Liver (tissue), 9 donors: ENCODE measurements around the gene PRSS22. TPM values are rescaled to one million over a fixed set of nuclear protein-coding genes. Genes with fewer than 3 reads are reported as not detected.

Experiments used
- DNase-seq: peaks from one replicate; pipeline ENCODE4 v3.0.0-alpha.2; 2017; ENCODE audit warnings: low spot score
- H3K27ac ChIP-seq, 2 donors: one replicate each; pipeline ENCODE4 v1.7.0; 2013; ENCODE audit warnings: inconsistent platforms in 2 of 2, low read length in 2 of 2, control low read depth in 1 of 2, low read depth in 1 of 2, mild to moderate bottlenecking in 1 of 2
- H3K27me3 ChIP-seq, 4 donors: one replicate each; pipeline versions ENCODE4 v1.6.1 to v1.7.0; 2013; ENCODE audit warnings: low read length in 3 of 4, inconsistent platforms in 1 of 4, mild to moderate bottlenecking in 1 of 4, moderate library complexity in 1 of 4; ENCODE audit not compliant: control insufficient read depth in 4 of 4, insufficient read depth in 4 of 4
- H3K36me3 ChIP-seq, 4 donors: one replicate each; pipeline versions ENCODE4 v1.6.1 to v1.7.0; 2013; ENCODE audit warnings: low read length in 3 of 4, mild to moderate bottlenecking in 3 of 4, low read depth in 1 of 4, moderate library complexity in 1 of 4; ENCODE audit not compliant: control insufficient read depth in 4 of 4, insufficient read depth in 3 of 4
- H3K4me1 ChIP-seq, 4 donors: one replicate each; pipeline versions ENCODE4 v1.6.1 to v1.7.0; 2013; ENCODE audit warnings: low read length in 3 of 4, mild to moderate bottlenecking in 3 of 4, moderate library complexity in 1 of 4; ENCODE audit not compliant: control insufficient read depth in 4 of 4, insufficient read depth in 4 of 4
- H3K4me3 ChIP-seq, 3 donors: one replicate each; pipeline versions ENCODE4 v1.6.1 to v1.7.0; 2013; ENCODE audit warnings: low read length in 3 of 3, control low read depth in 1 of 3, low read depth in 1 of 3, mild to moderate bottlenecking in 1 of 3
- H3K9ac ChIP-seq, 2 donors: one replicate each; pipeline ENCODE4 v1.7.0; 2013; ENCODE audit warnings: low read length in 2 of 2, mild to moderate bottlenecking in 2 of 2, moderate library complexity in 2 of 2, control low read depth in 1 of 2, low read depth in 1 of 2
- H3K9me3 ChIP-seq, 4 donors: one replicate each; pipeline versions ENCODE4 v1.6.1 to v1.7.0; 2013; ENCODE audit warnings: low read length in 3 of 4; ENCODE audit not compliant: control insufficient read depth in 4 of 4
- FOXA1 ChIP-seq: IDR thresholded peaks from 2 replicates; pipeline ENCODE4 v1.6.1; 2016; ENCODE audit warnings: antibody characterized with exemption
- FOXA2 ChIP-seq: IDR thresholded peaks from 2 replicates; pipeline ENCODE4 v1.6.1; 2016; ENCODE audit warnings: antibody characterized with exemption
- GABPA ChIP-seq, 2 donors: IDR thresholded peaks in 1 of 2; conservative IDR thresholded peaks in 1 of 2; 2 replicates each; pipeline ENCODE4 v1.6.1; 2016; ENCODE audit warnings: antibody characterized with exemption in 2 of 2, mild to moderate bottlenecking in 1 of 2, moderate library complexity in 1 of 2
- HNF4A ChIP-seq, 2 donors: conservative IDR thresholded peaks; 2 replicates each; pipeline ENCODE4 v1.6.1; 2016; ENCODE audit warnings: antibody characterized with exemption in 2 of 2, mild to moderate bottlenecking in 2 of 2
- HNF4G ChIP-seq: IDR thresholded peaks from 2 replicates; pipeline ENCODE4 v1.6.1; 2016; ENCODE audit warnings: antibody characterized with exemption
- MAX ChIP-seq: IDR thresholded peaks from 2 replicates; pipeline ENCODE4 v1.6.1; 2016; ENCODE audit warnings: antibody characterized with exemption
- NR2F2 ChIP-seq: IDR thresholded peaks from 2 replicates; pipeline ENCODE4 v1.6.1; 2016; ENCODE audit warnings: antibody characterized with exemption
- RAD21 ChIP-seq, 2 donors: IDR thresholded peaks; 2 replicates each; pipeline ENCODE4 v1.6.1; 2016; ENCODE audit warnings: antibody characterized with exemption in 2 of 2, mild to moderate bottlenecking in 2 of 2
- RXRA ChIP-seq, 2 donors: IDR thresholded peaks; 2 replicates each; pipeline ENCODE4 v1.6.1; 2017 to 2018; ENCODE audit warnings: antibody characterized with exemption in 2 of 2, mild to moderate bottlenecking in 1 of 2
- SP1 ChIP-seq: IDR thresholded peaks from 2 replicates; pipeline ENCODE4 v1.6.1; 2018; ENCODE audit warnings: antibody characterized with exemption, mild to moderate bottlenecking
- TAF1 ChIP-seq: conservative IDR thresholded peaks from 2 replicates; pipeline ENCODE4 v1.6.1; 2016; ENCODE audit warnings: antibody characterized with exemption, mild to moderate bottlenecking
- ZBTB33 ChIP-seq: IDR thresholded peaks from 2 replicates; pipeline ENCODE4 v1.6.1; 2016; ENCODE audit warnings: antibody characterized with exemption
- WGBS: extraction: QIAGEN DNeasy Blood & Tissue Kit; methylation state at CpG from one replicate; pipeline ENCODE4 v1.1.7; 2013; 5-methylcytosine and 5-hydroxymethylcytosine counted together
- polyA plus RNA-seq, 2 donors: library from polyadenylated mRNA; stranded (reverse) in 1 of 2; unstranded in 1 of 2; fragments of 200-250 nt in 1 of 2; fragments of >200 nt in 1 of 2; fragmentation: Nextera tagmentation in 1 of 2; extraction: Ambion mirVana in 1 of 2; gene quantifications; one replicate each; pipeline versions ENCODE4 v1.2.1 to v1.2.3, GENCODE V29; 2013 to 2015
- total RNA-seq, 2 donors: library from RNA; depleted of rRNA; stranded (reverse); fragments of >200 nt; gene quantifications; one replicate each; pipeline ENCODE4 v1.2.3, GENCODE V29; 2014
- TF ChIP-seq, protein P1 (sequence below): fragments of 150-350 bp; IDR thresholded peaks from 2 replicates; pipeline ENCODE4 v1.5.1; 2017; ENCODE audit warnings: improper control_type of control experiment, low read depth, low read length; ENCODE audit not compliant: missing input control
- TF ChIP-seq, protein P2 (sequence below): IDR thresholded peaks from 2 replicates; pipeline ENCODE4 v1.6.1; 2016; ENCODE audit warnings: antibody characterized with exemption, mild to moderate bottlenecking
- donor health status: healthy.
- donor health status: healthy.
- donor health status: healthy.
- donor health status: healthy.
- donor health status: healthy.

PRSS22 gene
- total and polyA plus RNA-seq, 4 donors: 0.23 to 1.1 (median 0.32) TPM; not detected in 1

DNA sequence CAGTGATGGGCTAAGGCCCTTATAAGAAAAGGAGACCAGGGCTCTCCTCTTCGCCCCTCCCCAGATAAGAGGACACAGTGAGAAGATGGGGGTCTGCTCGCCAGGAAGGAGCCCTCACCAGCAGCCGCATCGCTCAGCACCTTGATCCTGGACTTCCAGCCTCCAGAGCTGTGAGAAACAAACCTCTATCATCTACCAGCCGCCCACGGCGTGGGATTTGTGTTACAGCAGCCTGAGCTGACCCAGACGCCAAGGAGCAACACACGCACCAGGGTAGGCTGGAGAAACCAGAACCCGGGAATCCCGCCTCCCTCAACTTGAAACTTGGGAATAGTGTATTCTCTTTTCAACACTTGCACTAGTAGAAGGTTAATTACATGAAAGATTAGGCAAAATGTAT lies 32.1 kb downstream of the PRSS22 start:
- H3K4me1 ChIP-seq: no peaks in the 10 kb centered on the region
- H3K27ac ChIP-seq: no peak overlapping the region
- no peak overlapping the region for H3K9ac ChIP-seq
- no peak overlapping the region for H3K4me3 ChIP-seq
- H3K27me3 ChIP-seq: peaks cover 0 to 3% (median 1%) of the 10 kb centered on the region in 4 donors
- no peaks in the 10 kb centered on the region for H3K36me3 ChIP-seq
- H3K9me3 ChIP-seq: no peaks in the 10 kb centered on the region
- WGBS: 81% methylated on average over 11 of the region's 11 CpGs
- TF ChIP-seq TAF1 (no peak), HNF4A (conservative IDR thresholded peaks at IDR 0.05) (no peak), FOXA1 (no peak), FOXA2 (no peak), GABPA (IDR thresholded peaks at IDR 0.05 in 1 of 2, conservative IDR thresholded peaks at IDR 0.05 in 1 of 2) (no peak), MAX (no peak), RXRA (IDR thresholded peaks at IDR 0.05) (no peak), ZBTB33 (no peak), SP1 (no peak)
- TF ChIP-seq, protein P1, sequence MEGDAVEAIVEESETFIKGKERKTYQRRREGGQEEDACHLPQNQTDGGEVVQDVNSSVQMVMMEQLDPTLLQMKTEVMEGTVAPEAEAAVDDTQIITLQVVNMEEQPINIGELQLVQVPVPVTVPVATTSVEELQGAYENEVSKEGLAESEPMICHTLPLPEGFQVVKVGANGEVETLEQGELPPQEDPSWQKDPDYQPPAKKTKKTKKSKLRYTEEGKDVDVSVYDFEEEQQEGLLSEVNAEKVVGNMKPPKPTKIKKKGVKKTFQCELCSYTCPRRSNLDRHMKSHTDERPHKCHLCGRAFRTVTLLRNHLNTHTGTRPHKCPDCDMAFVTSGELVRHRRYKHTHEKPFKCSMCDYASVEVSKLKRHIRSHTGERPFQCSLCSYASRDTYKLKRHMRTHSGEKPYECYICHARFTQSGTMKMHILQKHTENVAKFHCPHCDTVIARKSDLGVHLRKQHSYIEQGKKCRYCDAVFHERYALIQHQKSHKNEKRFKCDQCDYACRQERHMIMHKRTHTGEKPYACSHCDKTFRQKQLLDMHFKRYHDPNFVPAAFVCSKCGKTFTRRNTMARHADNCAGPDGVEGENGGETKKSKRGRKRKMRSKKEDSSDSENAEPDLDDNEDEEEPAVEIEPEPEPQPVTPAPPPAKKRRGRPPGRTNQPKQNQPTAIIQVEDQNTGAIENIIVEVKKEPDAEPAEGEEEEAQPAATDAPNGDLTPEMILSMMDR: no peak
- TF ChIP-seq, protein P2, sequence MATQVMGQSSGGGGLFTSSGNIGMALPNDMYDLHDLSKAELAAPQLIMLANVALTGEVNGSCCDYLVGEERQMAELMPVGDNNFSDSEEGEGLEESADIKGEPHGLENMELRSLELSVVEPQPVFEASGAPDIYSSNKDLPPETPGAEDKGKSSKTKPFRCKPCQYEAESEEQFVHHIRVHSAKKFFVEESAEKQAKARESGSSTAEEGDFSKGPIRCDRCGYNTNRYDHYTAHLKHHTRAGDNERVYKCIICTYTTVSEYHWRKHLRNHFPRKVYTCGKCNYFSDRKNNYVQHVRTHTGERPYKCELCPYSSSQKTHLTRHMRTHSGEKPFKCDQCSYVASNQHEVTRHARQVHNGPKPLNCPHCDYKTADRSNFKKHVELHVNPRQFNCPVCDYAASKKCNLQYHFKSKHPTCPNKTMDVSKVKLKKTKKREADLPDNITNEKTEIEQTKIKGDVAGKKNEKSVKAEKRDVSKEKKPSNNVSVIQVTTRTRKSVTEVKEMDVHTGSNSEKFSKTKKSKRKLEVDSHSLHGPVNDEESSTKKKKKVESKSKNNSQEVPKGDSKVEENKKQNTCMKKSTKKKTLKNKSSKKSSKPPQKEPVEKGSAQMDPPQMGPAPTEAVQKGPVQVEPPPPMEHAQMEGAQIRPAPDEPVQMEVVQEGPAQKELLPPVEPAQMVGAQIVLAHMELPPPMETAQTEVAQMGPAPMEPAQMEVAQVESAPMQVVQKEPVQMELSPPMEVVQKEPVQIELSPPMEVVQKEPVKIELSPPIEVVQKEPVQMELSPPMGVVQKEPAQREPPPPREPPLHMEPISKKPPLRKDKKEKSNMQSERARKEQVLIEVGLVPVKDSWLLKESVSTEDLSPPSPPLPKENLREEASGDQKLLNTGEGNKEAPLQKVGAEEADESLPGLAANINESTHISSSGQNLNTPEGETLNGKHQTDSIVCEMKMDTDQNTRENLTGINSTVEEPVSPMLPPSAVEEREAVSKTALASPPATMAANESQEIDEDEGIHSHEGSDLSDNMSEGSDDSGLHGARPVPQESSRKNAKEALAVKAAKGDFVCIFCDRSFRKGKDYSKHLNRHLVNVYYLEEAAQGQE: no peak
- no peak for DNase-seq

- no peak for DNase-seq
Measured at GRCh38 chr16:2825049-2825742, 32.8 kb downstream of the PRSS22 start.

More at GRCh38 chr16:2825049-2825742, 32.8 kb downstream of the PRSS22 start:
- Histone ChIP-seq H3K4me3 (no peak overlapping the region), H3K27me3 (peaks cover 0 to 3% (median 0%) of the 10 kb centered on the region in 4 donors), H3K9me3 (no peaks in the 10 kb centered on the region), H3K36me3 (no peaks in the 10 kb centered on the region), H3K27ac (no peak overlapping the region), H3K4me1 (no peaks in the 10 kb centered on the region), H3K9ac (no peak overlapping the region)
- TF ChIP-seq RAD21 (IDR thresholded peaks at IDR 0.05): no peak
- TF ChIP-seq NR2F2: no peak
- TF ChIP-seq HNF4G: no peak
- 79% methylated on average over 26 of the region's 26 CpGs for WGBS
